Gastrocnemius medialis (tissue), 4 donors: Measurements from ENCODE around the gene NXNL2.

Experiments used
- CTCF ChIP-seq, 5 experiments: fragments of 450-650 bp in 3 of 5; fragments of 200-600 bp in 2 of 5; sonication (generic) in 2 of 5; IDR thresholded peaks in 4 of 5; conservative IDR thresholded peaks in 1 of 5; 1 replicate in 4 of 5; 2 replicates in 1 of 5; pipeline ENCODE4 v1.5.1; 2016 to 2019; ENCODE audit warnings: antibody characterized with exemption in 5 of 5, mild to moderate bottlenecking in 3 of 5, moderate library complexity in 3 of 5
- POLR2A ChIP-seq, 2 donors: fragments of 450-650 bp; IDR thresholded peaks; one replicate each; pipeline ENCODE4 v1.6.1; 2017; ENCODE audit warnings: antibody characterized with exemption in 2 of 2, mild to moderate bottlenecking in 2 of 2, moderate library complexity in 2 of 2

GRCh38 chr9:88555268-88555980 is 20.4 kb downstream of the NXNL2 start:
- no peak for TF ChIP-seq CTCF (IDR thresholded peaks at IDR 0.05 in 4 of 5, conservative IDR thresholded peaks at IDR 0.05 in 1 of 5)
- no peak for TF ChIP-seq POLR2A (IDR thresholded peaks at IDR 0.05)
